Neural crest cell (in vitro differentiated cells): ENCODE results near the gene PAGE4. TPM values are rescaled to one million over a fixed set of nuclear protein-coding genes. Genes with fewer than 3 reads are reported as not detected.

Source experiments
- DNase-seq: peaks from one replicate; pipeline ENCODE4 v3.0.0; 2021; ENCODE audit warnings: low read depth, mixed read lengths, low spot score
- H3K27ac Mint-ChIP-seq: one replicate; pipeline ENCODE4 v1.8.0; 2021; ENCODE audit warnings: mild to moderate bottlenecking, mixed read lengths; ENCODE audit not compliant: unreplicated experiment
- H3K27me3 Mint-ChIP-seq: 2 replicates; pipeline ENCODE4 v1.8.0; 2021; ENCODE audit warnings: low read depth, mild to moderate bottlenecking, mixed read lengths
- H3K36me3 Mint-ChIP-seq: 2 replicates; pipeline ENCODE4 v1.8.0; 2021; ENCODE audit warnings: low read depth, mild to moderate bottlenecking, mixed read lengths
- H3K4me1 Mint-ChIP-seq: 2 replicates; pipeline ENCODE4 v1.8.0; 2021; ENCODE audit warnings: mixed read lengths
- H3K4me3 Mint-ChIP-seq: one replicate; pipeline ENCODE4 v1.8.0; 2021; ENCODE audit warnings: mild to moderate bottlenecking, mixed read lengths
- H3K9me3 Mint-ChIP-seq: 2 replicates; pipeline ENCODE4 v1.8.0; 2021; ENCODE audit warnings: mixed read lengths
- long read RNA-seq: library from polyadenylated mRNA; unstranded; transcript quantifications from one replicate; pipeline ENCODE4 v2.0.0, GENCODE V29; 2020
- total RNA-seq: library from RNA; stranded (reverse); gene quantifications from 2 replicates; pipeline ENCODE4 v1.2.1, GENCODE V29; 2021
- TF ChIP-seq, protein P1 (sequence below): fragments of 200-600 bp; sonication (generic); conservative IDR thresholded peaks from 2 replicates; pipeline ENCODE4 v1.5.0; 2021; ENCODE audit warnings: antibody characterized with exemption, mild to moderate bottlenecking

Gene PAGE4
- total RNA-seq: not detected in 2 replicates
- long read RNA-seq: 0 reads

DNA sequence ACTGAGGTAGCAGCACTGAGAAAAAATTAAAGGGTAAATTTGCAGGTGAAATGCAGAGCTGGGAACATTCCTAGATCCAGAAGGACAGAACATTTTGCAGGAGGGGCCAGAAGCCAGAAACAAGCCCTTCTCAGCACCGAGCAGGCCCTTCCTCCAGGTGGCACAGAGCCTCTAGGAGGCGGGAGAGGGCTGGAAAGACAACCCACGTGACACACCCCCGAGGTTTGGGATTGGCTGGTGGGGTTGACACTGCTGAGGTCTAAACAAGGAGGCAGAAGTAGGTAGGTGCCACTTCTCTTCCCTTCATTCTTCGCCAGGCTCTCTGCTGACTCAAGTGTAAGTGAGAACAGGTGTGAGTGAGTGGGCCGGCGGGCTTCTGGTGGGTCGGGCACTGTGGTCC lies at the start of gene PAGE4:
PAGE4 (plus strand) TSS at position 288 of the 400 bp plus-strand sequence. CDS start 1,126 bp downstream, outside the sequence.
- peaks cover 40% of the 10 kb centered on the region for H3K27me3 Mint-ChIP-seq
- DNase-seq: no peak
- no peak within 1 kb of the TSS for H3K27ac Mint-ChIP-seq
- H3K36me3 Mint-ChIP-seq: no peaks in the 10 kb centered on the region
- no peaks in the 10 kb centered on the region for H3K4me1 Mint-ChIP-seq
- H3K9me3 Mint-ChIP-seq: no peaks in the 10 kb centered on the region
- TF ChIP-seq, protein P1, sequence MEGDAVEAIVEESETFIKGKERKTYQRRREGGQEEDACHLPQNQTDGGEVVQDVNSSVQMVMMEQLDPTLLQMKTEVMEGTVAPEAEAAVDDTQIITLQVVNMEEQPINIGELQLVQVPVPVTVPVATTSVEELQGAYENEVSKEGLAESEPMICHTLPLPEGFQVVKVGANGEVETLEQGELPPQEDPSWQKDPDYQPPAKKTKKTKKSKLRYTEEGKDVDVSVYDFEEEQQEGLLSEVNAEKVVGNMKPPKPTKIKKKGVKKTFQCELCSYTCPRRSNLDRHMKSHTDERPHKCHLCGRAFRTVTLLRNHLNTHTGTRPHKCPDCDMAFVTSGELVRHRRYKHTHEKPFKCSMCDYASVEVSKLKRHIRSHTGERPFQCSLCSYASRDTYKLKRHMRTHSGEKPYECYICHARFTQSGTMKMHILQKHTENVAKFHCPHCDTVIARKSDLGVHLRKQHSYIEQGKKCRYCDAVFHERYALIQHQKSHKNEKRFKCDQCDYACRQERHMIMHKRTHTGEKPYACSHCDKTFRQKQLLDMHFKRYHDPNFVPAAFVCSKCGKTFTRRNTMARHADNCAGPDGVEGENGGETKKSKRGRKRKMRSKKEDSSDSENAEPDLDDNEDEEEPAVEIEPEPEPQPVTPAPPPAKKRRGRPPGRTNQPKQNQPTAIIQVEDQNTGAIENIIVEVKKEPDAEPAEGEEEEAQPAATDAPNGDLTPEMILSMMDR: no peak
- H3K4me3 Mint-ChIP-seq: no peak within 1 kb of the TSS

DNA sequence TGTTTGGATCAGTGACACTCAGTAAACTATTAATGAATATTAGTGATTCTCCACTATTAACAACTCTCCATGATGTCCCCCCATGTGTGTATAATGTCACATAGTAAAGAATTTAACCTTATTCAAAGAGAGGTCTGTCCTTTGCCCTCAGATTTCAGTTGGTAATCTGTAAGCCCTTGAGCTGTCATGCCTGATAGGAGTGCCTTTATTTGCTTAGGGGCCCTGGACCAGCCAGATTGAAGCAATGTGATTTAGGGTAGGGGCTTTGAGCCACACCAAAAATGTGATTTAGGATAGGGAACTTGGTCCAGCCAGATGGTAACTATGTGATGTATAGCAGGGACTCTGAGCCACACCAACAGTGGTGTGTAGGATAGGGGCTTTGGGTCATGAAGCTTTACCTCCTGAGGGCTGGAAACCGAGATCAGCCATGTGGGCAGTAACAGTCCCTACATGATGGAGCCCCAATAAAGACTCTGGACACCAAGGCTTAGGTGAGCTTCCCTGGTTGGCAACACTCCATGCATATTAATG lies 44.3 kb upstream of the PAGE4 start:
- no peak overlapping the region for H3K27ac Mint-ChIP-seq
- H3K36me3 Mint-ChIP-seq: no peaks in the 10 kb centered on the region
- TF ChIP-seq, protein P1: no peak
- H3K4me1 Mint-ChIP-seq: no peaks in the 10 kb centered on the region
- H3K9me3 Mint-ChIP-seq: peaks cover 2% of the 10 kb centered on the region
- no peak for DNase-seq
- no peaks in the 10 kb centered on the region for H3K27me3 Mint-ChIP-seq
- no peak overlapping the region for H3K4me3 Mint-ChIP-seq

GRCh38 chrX:49792376-49792775 lies 36.7 kb upstream of the PAGE4 start:
- Mint-ChIP-seq H3K4me3 (no peak overlapping the region), H3K9me3 (no peaks in the 10 kb centered on the region), H3K27ac (no peak overlapping the region), H3K27me3 (peaks cover 3% of the 10 kb centered on the region), H3K4me1 (no peaks in the 10 kb centered on the region), H3K36me3 (peaks cover 3% of the 10 kb centered on the region)
- DNase-seq: no peak
- TF ChIP-seq, protein P1: no peak

DNA sequence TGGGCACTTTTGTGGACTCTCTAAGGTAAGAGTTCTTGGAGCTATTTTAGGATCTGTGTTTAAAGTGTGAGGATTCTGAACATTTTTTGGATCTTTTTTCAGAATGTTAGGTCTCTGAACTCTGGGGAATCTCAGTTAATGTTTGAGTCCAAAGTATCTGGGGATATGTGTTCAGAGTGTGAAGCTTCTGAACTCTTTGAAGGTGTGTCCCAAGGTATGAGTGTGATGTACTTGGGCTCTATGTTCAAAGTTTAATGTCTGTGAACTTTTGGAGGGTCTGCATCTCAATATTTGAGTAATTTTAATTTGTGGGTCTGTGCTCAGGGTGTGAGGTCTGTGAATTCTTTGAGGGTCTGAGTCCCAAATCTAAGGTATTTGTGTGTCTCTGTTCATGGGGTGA lies 35.4 kb upstream of the PAGE4 start:
- no peak overlapping the region for H3K27ac Mint-ChIP-seq
- H3K36me3 Mint-ChIP-seq: peaks cover 3% of the 10 kb centered on the region
- peaks cover 3% of the 10 kb centered on the region for H3K27me3 Mint-ChIP-seq
- H3K4me1 Mint-ChIP-seq: no peaks in the 10 kb centered on the region
- TF ChIP-seq, protein P1: no peak
- peaks cover 5% of the 10 kb centered on the region for H3K9me3 Mint-ChIP-seq
- H3K4me3 Mint-ChIP-seq: no peak overlapping the region
- no peak for DNase-seq

GRCh38 chrX:49799828-49800227 lies 29.3 kb upstream of the PAGE4 start:
- Mint-ChIP-seq H3K4me3 (no peak overlapping the region), H3K36me3 (peaks cover 3% of the 10 kb centered on the region), H3K9me3 (peaks cover 9% of the 10 kb centered on the region), H3K27me3 (peaks cover 10% of the 10 kb centered on the region), H3K4me1 (no peaks in the 10 kb centered on the region), H3K27ac (no peak overlapping the region)
- DNase-seq: no peak
- TF ChIP-seq, protein P1: no peak
